A549 (cell line): ENCODE measurements around the gene ZNF496. TPM values are rescaled to one million over a fixed set of nuclear protein-coding genes. Genes with fewer than 3 reads are reported as not detected.

Experiments used
- ATAC-seq, 2 experiments: fragments of 200-7000 bp in 1 of 2; fragments of >200 bp in 1 of 2; cut with Nextera tagmentation in 1 of 2; cut with Tn5 transposase in 1 of 2; 3 replicates each; pipeline versions ENCODE4 v1.8.0 to v1.9.1; 2018 to 2020; ENCODE audit warnings: mild to moderate bottlenecking in 1 of 2, moderate library complexity in 1 of 2
- CTCF ChIA-PET: fragments of 300-600 bp; sonication (Branson Sonifier 250); formaldehyde crosslinking; extraction: SDS; loops from one replicate; lab custom pipeline; 2021; ENCODE audit warnings: antibody characterized with exemption, inconsistent platforms; lab: Yijun Ruan, JAX
- POLR2A ChIA-PET: fragments of 350-600 bp; formaldehyde crosslinking; extraction: SDS; loops from one replicate; lab custom pipeline; 2021; ENCODE audit warnings: antibody characterized with exemption, inconsistent platforms; lab: Yijun Ruan, JAX
- DNase-seq, 2 experiments: peaks; one replicate each; pipeline versions ENCODE4 v3.0.0 to v3.0.0-alpha.2; 2011 to 2016; ENCODE audit warnings: low read depth in 1 of 2, low spot score in 1 of 2
- FAIRE-seq: peaks from 2 replicates; lab custom pipeline; 2011; peaks lifted over from hg19 to GRCh38; lab: Jason Lieb, UNC
- H3K27ac ChIP-seq, 2 experiments: fragments of >200 bp; sonication (Bioruptor Twin); formaldehyde crosslinking; 3 replicates each; pipeline ENCODE4 v1.5.1; 2016 to 2017
- H3K4me1 ChIP-seq: fragments of >200 bp; sonication (Bioruptor Twin); formaldehyde crosslinking; 3 replicates; pipeline ENCODE4 v1.6.1; 2016
- H3K4me2 ChIP-seq: fragments of >200 bp; sonication (Bioruptor Twin); formaldehyde crosslinking; 3 replicates; pipeline ENCODE4 v1.6.1; 2016
- H3K4me3 ChIP-seq: fragments of >200 bp; sonication (Bioruptor Twin); formaldehyde crosslinking; 3 replicates; pipeline ENCODE4 v1.5.1; 2016
- H3K9me3 ChIP-seq: fragments of >200 bp; sonication (Bioruptor Twin); formaldehyde crosslinking; 3 replicates; pipeline ENCODE4 v1.6.1; 2016
- BCL3 ChIP-seq: fragments of >200 bp; sonication (Bioruptor Twin); formaldehyde crosslinking; IDR thresholded peaks from 3 replicates; pipeline ENCODE4 v1.6.1; 2016
- CEBPB ChIP-seq, 2 experiments: fragments of >200 bp in 1 of 2; sonication (Bioruptor Twin) in 1 of 2; formaldehyde crosslinking in 1 of 2; IDR thresholded peaks; 2 replicates each; pipeline ENCODE4 v1.6.1; 2012 to 2016
- EHF ChIP-seq: fragments of 250-450 bp; sonication (Bioruptor Pico); IDR thresholded peaks from 2 replicates; pipeline ENCODE4 v1.5.0; 2020; ENCODE audit warnings: mild to moderate bottlenecking
- EHMT2 ChIP-seq: fragments of 200-600 bp; sonication (generic); IDR thresholded peaks from 2 replicates; pipeline ENCODE4 v1.6.1; 2016; ENCODE audit warnings: antibody characterized with exemption, low read depth, mild to moderate bottlenecking, moderate library complexity
- EP300 ChIP-seq, 2 experiments: fragments of >200 bp; sonication (Bioruptor Twin); formaldehyde crosslinking; IDR thresholded peaks; 2 replicates in 1 of 2; 3 replicates in 1 of 2; pipeline ENCODE4 v1.6.1; 2016 to 2017
- FOSB ChIP-seq: fragments of 250-450 bp; sonication (Bioruptor Pico); IDR thresholded peaks from 2 replicates; pipeline ENCODE4 v1.5.0; 2020; ENCODE audit warnings: mild to moderate bottlenecking, moderate library complexity
- HDAC2 ChIP-seq: fragments of 200-600 bp; sonication (generic); IDR thresholded peaks from 2 replicates; pipeline ENCODE4 v1.6.1; 2016
- HOXB13 ChIP-seq: fragments of 250-450 bp; sonication (Bioruptor Pico); IDR thresholded peaks from 2 replicates; pipeline ENCODE4 v1.5.0; 2020; ENCODE audit warnings: low read depth, mild to moderate bottlenecking, moderate library complexity
- HOXB5 ChIP-seq: fragments of 250-450 bp; sonication (Bioruptor Pico); IDR thresholded peaks from 2 replicates; pipeline ENCODE4 v1.5.0; 2020; ENCODE audit warnings: mild to moderate bottlenecking, moderate library complexity
- MAX ChIP-seq: IDR thresholded peaks from 2 replicates; pipeline ENCODE4 v1.6.1; 2012
- MAZ ChIP-seq: fragments of 150-350 bp; IDR thresholded peaks from 2 replicates; pipeline ENCODE4 v1.6.1; 2014; ENCODE audit warnings: antibody characterized with exemption, low read depth, low read length, borderline replicate concordance
- MYC ChIP-seq: IDR thresholded peaks from 2 replicates; pipeline ENCODE4 v1.6.1; 2012; ENCODE audit warnings: mild to moderate bottlenecking, inconsistent platforms, low read length, improper control_type of control experiment, borderline replicate concordance
- NPAS2 ChIP-seq: fragments of 250-450 bp; sonication (Bioruptor Pico); IDR thresholded peaks from 2 replicates; pipeline ENCODE4 v1.8.0; 2022; ENCODE audit warnings: mild to moderate bottlenecking, moderate library complexity, borderline replicate concordance
- PBX3 ChIP-seq: IDR thresholded peaks from 2 replicates; pipeline ENCODE4 v1.6.1; 2012
- PHF8 ChIP-seq: fragments of 200-600 bp; sonication (generic); IDR thresholded peaks from 2 replicates; pipeline ENCODE4 v1.6.1; 2016; ENCODE audit warnings: low read depth, mild to moderate bottlenecking, antibody characterized with exemption, moderate library complexity, borderline replicate concordance
- RARB ChIP-seq: fragments of 250-450 bp; sonication (Bioruptor Pico); IDR thresholded peaks from 2 replicates; pipeline ENCODE4 v1.8.0; 2021; ENCODE audit warnings: mild to moderate bottlenecking, moderate library complexity
- RFX5 ChIP-seq: fragments of 450-650 bp; IDR thresholded peaks from 2 replicates; pipeline ENCODE4 v1.7.1; 2014; ENCODE audit warnings: antibody characterized with exemption, mild to moderate bottlenecking, moderate library complexity
- SMC3 ChIP-seq: fragments of >200 bp; sonication (Bioruptor Twin); formaldehyde crosslinking; IDR thresholded peaks from 3 replicates; pipeline ENCODE4 v1.6.1; 2018; ENCODE audit warnings: inconsistent platforms
- TFCP2L1 ChIP-seq: fragments of 250-450 bp; sonication (Bioruptor Pico); IDR thresholded peaks from 2 replicates; pipeline ENCODE4 v1.5.0; 2021; ENCODE audit warnings: mild to moderate bottlenecking
- ZC3H11A ChIP-seq: fragments of 450-650 bp; IDR thresholded peaks from 2 replicates; pipeline ENCODE4 v1.6.1; 2014; ENCODE audit warnings: antibody characterized with exemption, mild to moderate bottlenecking
- ZFP36 ChIP-seq: fragments of 450-650 bp; IDR thresholded peaks from 2 replicates; pipeline ENCODE4 v1.6.1; 2014; ENCODE audit warnings: borderline replicate concordance; ENCODE audit not compliant: partially characterized antibody
- ZSCAN20 ChIP-seq: fragments of 250-450 bp; sonication (Bioruptor Pico); IDR thresholded peaks from 2 replicates; pipeline ENCODE4 v1.8.0; 2022; ENCODE audit warnings: mild to moderate bottlenecking, moderate library complexity
- WGBS: methylation state at CpG from one replicate; pipeline ENCODE4 v1.1.6; 2017; ENCODE audit errors: missing lambda C conversion rate; 5-methylcytosine and 5-hydroxymethylcytosine counted together
- polyA plus RNA-seq, 4 experiments: library from polyadenylated mRNA; depleted of rRNA in 3 of 4; stranded (reverse); fragments of >200 nt; fragmentation: RNase III in 1 of 4; extraction: RNeasy Plus Mini Kit Qiagen cat#74134 plus additional on column Dnase treatment in 1 of 4; gene quantifications; 2 replicates in 3 of 4; 3 replicates in 1 of 4; pipeline ENCODE4 v1.2.3, GENCODE V29; 2011 to 2017
- TF ChIP-seq, protein P1 (sequence below): fragments of 250-450 bp; sonication (Bioruptor Pico); IDR thresholded peaks from 2 replicates; pipeline ENCODE4 v1.5.0; 2020; ENCODE audit warnings: low read depth, mild to moderate bottlenecking, moderate library complexity
- TF ChIP-seq, protein P2 (sequence below): fragments of 200-600 bp; sonication (generic); IDR thresholded peaks from 2 replicates; pipeline ENCODE4 v1.6.1; 2016; ENCODE audit warnings: antibody characterized with exemption, mild to moderate bottlenecking, moderate library complexity

Gene ZNF496
- polyA plus RNA-seq, 2 of the 4 experiments (the other 2 are of a cell fraction), result 13.1 to 16.1 TPM

DNA sequence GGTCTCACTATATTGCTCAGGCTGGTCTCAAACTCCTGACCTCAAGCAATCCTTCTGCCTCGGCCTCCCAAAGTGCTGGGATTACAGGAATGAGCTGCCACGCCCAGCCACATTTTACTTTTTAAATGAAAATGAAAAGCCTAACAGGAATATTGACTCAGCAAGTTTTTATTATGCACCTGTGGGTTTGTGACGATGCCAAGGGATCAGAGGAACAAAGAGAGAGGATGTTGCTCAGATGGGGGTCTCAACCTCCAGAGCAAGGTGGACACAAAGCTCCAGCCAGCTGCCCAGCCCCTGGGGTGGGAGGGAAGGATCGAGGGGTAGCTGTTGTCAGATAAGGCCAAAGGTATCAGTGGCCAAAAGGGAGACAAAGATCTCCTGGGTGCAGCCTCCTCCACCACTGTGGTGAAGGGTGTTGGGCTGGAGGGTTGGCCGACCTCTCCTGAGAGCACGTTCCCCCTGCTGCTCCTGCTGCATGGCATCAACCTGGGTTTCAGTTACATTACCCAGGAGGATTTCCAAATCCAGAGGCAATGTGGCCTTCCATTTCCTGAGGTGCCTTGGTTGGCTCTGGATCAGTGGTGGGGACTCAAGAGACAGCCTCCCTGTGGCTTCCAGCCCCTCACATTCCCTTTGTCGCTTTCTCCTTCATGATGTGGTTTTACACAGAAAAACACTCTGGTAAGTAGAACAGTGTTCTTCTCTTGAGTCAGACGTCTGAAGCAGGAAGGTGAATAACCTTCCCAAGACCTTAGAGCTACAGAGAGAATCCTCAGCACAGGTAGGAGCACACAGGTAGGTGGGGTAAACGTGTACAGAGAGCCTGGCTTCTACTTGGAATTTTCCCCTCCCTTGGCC, 34.2 kb downstream of the ZNF496 start:
- 83% methylated on average over 9 of the region's 9 CpGs for WGBS
- DNase-seq (no peak), ATAC-seq (no peak), FAIRE-seq (no peak)
- ChIA-PET CTCF (no interaction called here), POLR2A (interaction anchor here (0.6 kb wide), 1 partner anchor 22 kb away, joined by 4 read pairs; no protein-coding TSS in a partner anchor)
- Histone ChIP-seq H3K4me1 (no peaks in the 10 kb centered on the region), H3K4me3 (no peak overlapping the region), H3K9me3 (peaks cover 14% of the 10 kb centered on the region; the same call in 1 of the 3 replicates), H3K4me2 (no peak overlapping the region), H3K27ac (no peak overlapping the region)
- TF ChIP-seq EHMT2, result no peak
- TF ChIP-seq HDAC2, result no peak
- no peak for TF ChIP-seq RARB (CRISPR knock-in tag)
- no peak for TF ChIP-seq PHF8
- TF ChIP-seq MAZ, result no peak
- TF ChIP-seq, protein P1, sequence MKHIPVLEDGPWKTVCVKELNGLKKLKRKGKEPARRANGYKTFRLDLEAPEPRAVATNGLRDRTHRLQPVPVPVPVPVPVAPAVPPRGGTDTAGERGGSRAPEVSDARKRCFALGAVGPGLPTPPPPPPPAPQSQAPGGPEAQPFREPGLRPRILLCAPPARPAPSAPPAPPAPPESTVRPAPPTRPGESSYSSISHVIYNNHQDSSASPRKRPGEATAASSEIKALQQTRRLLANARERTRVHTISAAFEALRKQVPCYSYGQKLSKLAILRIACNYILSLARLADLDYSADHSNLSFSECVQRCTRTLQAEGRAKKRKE, result no peak
- no peak for TF ChIP-seq HOXB13 (CRISPR knock-in tag)
- TF ChIP-seq RFX5, result no peak
- no peak for TF ChIP-seq ZC3H11A
- TF ChIP-seq EHF (CRISPR knock-in tag), result no peak

DNA sequence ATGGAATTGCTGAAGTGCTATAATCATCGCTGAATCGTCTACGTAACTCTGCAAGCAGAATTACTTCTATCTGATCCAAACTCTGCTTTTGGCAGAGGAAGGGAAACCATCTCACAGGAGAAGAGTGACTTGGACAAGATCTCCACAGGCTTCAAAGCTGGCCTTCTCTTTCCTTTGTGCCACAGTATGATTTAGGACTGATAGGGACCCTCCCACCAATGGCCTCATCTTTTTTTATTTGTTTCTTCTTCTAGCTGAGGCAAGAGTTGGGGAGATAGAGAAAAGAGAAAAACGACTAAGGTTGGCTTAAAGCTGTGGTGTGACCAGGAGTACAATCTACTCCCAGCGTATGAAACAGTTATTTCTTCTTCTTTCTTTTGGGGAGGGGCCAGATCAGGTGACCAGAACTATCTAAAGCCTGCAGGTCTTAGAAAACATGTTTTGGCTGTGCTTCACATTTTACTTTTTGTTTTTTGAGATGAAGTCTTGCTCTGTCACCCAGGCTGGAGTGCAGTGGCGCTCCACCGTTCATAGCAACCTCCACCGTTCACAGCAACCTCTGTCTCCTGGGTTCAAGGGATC, 35.0 kb downstream of the ZNF496 start:
- FAIRE-seq, result no peak
- peaks cover 10% of the 10 kb centered on the region; the same call in 1 of the 3 replicates for H3K9me3 ChIP-seq
- CTCF ChIA-PET, result no interaction called here
- 89% methylated on average over 8 of the region's 8 CpGs for whole genome bisulfite sequencing
- H3K4me2 ChIP-seq, result no peak overlapping the region
- POLR2A ChIA-PET, result no interaction called here
- no peak overlapping the region for H3K4me3 ChIP-seq
- DNase-seq, result no peak
- ATAC-seq, result no peak
- H3K27ac ChIP-seq, result no peak overlapping the region
- H3K4me1 ChIP-seq, result no peaks in the 10 kb centered on the region
- TF ChIP-seq BCL3 (no peak), MAX (no peak), SMC3 (no peak), MYC (no peak), EP300 (IDR thresholded peaks at IDR 0.05) (no peak), ZSCAN20 (CRISPR knock-in tag) (no peak), ZFP36 (no peak), PBX3 (no peak), RFX5 (no peak), FOSB (CRISPR knock-in tag) (no peak), NPAS2 (CRISPR knock-in tag) (no peak), CEBPB (IDR thresholded peaks at IDR 0.05) (no peak), TFCP2L1 (CRISPR knock-in tag) (no peak), RARB (CRISPR knock-in tag) (no peak), HOXB5 (CRISPR knock-in tag) (no peak)
- TF ChIP-seq, protein P2, sequence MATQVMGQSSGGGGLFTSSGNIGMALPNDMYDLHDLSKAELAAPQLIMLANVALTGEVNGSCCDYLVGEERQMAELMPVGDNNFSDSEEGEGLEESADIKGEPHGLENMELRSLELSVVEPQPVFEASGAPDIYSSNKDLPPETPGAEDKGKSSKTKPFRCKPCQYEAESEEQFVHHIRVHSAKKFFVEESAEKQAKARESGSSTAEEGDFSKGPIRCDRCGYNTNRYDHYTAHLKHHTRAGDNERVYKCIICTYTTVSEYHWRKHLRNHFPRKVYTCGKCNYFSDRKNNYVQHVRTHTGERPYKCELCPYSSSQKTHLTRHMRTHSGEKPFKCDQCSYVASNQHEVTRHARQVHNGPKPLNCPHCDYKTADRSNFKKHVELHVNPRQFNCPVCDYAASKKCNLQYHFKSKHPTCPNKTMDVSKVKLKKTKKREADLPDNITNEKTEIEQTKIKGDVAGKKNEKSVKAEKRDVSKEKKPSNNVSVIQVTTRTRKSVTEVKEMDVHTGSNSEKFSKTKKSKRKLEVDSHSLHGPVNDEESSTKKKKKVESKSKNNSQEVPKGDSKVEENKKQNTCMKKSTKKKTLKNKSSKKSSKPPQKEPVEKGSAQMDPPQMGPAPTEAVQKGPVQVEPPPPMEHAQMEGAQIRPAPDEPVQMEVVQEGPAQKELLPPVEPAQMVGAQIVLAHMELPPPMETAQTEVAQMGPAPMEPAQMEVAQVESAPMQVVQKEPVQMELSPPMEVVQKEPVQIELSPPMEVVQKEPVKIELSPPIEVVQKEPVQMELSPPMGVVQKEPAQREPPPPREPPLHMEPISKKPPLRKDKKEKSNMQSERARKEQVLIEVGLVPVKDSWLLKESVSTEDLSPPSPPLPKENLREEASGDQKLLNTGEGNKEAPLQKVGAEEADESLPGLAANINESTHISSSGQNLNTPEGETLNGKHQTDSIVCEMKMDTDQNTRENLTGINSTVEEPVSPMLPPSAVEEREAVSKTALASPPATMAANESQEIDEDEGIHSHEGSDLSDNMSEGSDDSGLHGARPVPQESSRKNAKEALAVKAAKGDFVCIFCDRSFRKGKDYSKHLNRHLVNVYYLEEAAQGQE, result no peak
